GM12864 (cell line): ENCODE data around the gene EIF5A2.

Source experiments
- DNase-seq: peaks from one replicate; pipeline ENCODE4 v3.0.0-alpha.2; 2011; ENCODE audit warnings: low read depth
- H3K4me3 ChIP-seq: 2 replicates; pipeline ENCODE4 v1.5.1; 2011; ENCODE audit warnings: mild to moderate bottlenecking, low read depth, low read length, control low read depth
- TF ChIP-seq, protein P1 (sequence below): IDR thresholded peaks from 2 replicates; pipeline ENCODE4 v1.5.1; 2011; ENCODE audit warnings: low read depth, mild to moderate bottlenecking, moderate library complexity, low read length, control low read depth, inconsistent platforms; ENCODE audit errors: missing control alignments

EIF5A2 gene

GRCh38 chr3:170844377-170844776 lies 64.1 kb downstream of the EIF5A2 start:
- TF ChIP-seq, protein P1, sequence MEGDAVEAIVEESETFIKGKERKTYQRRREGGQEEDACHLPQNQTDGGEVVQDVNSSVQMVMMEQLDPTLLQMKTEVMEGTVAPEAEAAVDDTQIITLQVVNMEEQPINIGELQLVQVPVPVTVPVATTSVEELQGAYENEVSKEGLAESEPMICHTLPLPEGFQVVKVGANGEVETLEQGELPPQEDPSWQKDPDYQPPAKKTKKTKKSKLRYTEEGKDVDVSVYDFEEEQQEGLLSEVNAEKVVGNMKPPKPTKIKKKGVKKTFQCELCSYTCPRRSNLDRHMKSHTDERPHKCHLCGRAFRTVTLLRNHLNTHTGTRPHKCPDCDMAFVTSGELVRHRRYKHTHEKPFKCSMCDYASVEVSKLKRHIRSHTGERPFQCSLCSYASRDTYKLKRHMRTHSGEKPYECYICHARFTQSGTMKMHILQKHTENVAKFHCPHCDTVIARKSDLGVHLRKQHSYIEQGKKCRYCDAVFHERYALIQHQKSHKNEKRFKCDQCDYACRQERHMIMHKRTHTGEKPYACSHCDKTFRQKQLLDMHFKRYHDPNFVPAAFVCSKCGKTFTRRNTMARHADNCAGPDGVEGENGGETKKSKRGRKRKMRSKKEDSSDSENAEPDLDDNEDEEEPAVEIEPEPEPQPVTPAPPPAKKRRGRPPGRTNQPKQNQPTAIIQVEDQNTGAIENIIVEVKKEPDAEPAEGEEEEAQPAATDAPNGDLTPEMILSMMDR: no peak
- DNase-seq: no peak

DNA sequence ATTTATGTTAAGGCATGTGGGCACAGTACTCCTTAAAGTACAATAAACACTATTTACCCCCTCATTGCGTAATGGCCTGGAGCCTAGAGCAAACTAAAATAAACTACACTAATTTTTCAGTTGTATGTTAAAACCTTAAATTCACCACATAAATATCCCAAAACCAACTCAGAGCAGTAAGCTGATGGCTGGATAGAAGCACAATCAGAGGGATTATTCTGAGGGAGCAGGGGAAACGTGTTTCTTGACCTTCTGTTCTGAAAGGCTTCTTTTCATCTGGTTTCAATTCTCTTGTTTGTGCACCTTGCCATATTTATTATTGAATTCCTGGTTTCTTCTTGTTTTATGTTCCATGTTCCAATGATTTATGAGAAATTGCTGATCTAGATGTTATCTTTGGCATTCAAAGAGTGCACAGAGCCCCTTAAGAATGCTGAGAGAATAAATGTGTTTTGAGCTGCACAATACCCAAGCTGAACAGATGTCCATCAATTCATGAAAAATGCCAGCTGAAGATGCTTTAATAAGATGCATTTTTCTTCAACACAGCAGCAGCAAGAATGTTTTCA lies 68.1 kb downstream of the EIF5A2 start:
- TF ChIP-seq, protein P1: no peak
- no peak overlapping the region for H3K4me3 ChIP-seq
- no peak for DNase-seq

More at GRCh38 chr3:170844377-170844776, 64.1 kb downstream of the EIF5A2 start:
- H3K4me3 ChIP-seq: no peak overlapping the region

DNA sequence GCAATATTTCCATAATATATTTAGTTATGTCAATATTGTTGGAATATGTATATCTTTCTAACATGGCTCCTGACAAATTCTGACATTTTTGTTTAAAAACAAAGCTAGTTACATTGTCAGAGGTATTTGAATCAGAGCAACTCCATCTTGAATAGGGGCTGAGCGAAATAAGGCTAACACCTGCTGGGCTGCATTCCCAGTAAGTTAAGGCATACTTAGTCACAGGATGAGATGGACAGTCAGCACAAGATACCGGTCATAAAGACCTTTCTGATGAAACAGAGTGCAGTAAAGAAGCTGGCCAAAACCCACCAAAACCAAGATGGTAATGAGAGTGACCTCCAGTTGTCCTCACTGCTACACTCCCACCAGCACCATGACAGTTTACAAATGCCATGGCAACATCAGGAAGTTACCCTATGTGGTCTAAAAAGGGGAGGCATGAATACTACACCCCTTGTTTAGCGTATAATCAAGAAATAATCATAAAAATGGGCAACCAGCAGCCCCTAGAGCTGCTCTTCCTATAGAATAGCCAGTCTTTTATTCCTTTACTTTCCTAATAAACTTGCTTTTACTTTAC lies 68.8 kb downstream of the EIF5A2 start:
- H3K4me3 ChIP-seq: no peak overlapping the region
- no peak for DNase-seq
- TF ChIP-seq, protein P1: no peak
